ENCODE data around the gene IRF9.

GRCh38 chr14:24150993-24151392, 10.1 kb upstream of the IRF9 start:
- TF ChIP-seq CTCF (IDR thresholded peaks at IDR 0.05), result no peak
- no peak for TF ChIP-seq POLR2A (IDR thresholded peaks at IDR 0.05)
